Lung (tissue), 12 donors: ENCODE data around the gene DERA. TPM values are rescaled to one million over a fixed set of nuclear protein-coding genes. Genes with fewer than 3 reads are reported as not detected.

ENCODE experiments used
- ATAC-seq: fragments of 200-7000 bp; cut with Tn5 transposase; one replicate; pipeline ENCODE4 v1.9.1; 2020; ENCODE audit warnings: moderate number of reproducible peaks; ENCODE audit not compliant: insufficient read depth, low FRiP score
- DNase-seq, 3 donors: peaks; one replicate each; pipeline ENCODE4 v3.0.0-alpha.2; 2013 to 2017
- H3K27ac ChIP-seq, 2 donors: one replicate each; pipeline ENCODE4 v1.5.1; 2013; ENCODE audit warnings: mild to moderate bottlenecking in 2 of 2, moderate library complexity in 2 of 2, control low read depth in 1 of 2, inconsistent platforms in 1 of 2, low read depth in 1 of 2, low read length in 1 of 2
- H3K27me3 ChIP-seq, 3 donors: one replicate each; pipeline ENCODE4 v1.5.1; 2013; ENCODE audit warnings: low read length in 2 of 3; ENCODE audit not compliant: control insufficient read depth in 3 of 3, insufficient read depth in 3 of 3
- H3K36me3 ChIP-seq, 4 donors: one replicate each; pipeline ENCODE4 v1.5.1; 2013; ENCODE audit warnings: low read length in 4 of 4, mild to moderate bottlenecking in 1 of 4, moderate library complexity in 1 of 4; ENCODE audit not compliant: control insufficient read depth in 4 of 4, insufficient read depth in 4 of 4
- H3K4me1 ChIP-seq, 5 donors: one replicate each; pipeline ENCODE4 v1.5.1; 2013; ENCODE audit warnings: low read length in 5 of 5, mild to moderate bottlenecking in 2 of 5, moderate library complexity in 1 of 5; ENCODE audit not compliant: control insufficient read depth in 5 of 5, insufficient read depth in 5 of 5
- H3K4me3 ChIP-seq: one replicate; pipeline ENCODE4 v1.5.1; 2013; ENCODE audit warnings: mild to moderate bottlenecking, control low read depth, moderate library complexity
- H3K9ac ChIP-seq, 2 donors: one replicate each; pipeline ENCODE4 v1.5.1; 2013; ENCODE audit warnings: low read length in 2 of 2, control low read depth in 1 of 2; ENCODE audit not compliant: insufficient read depth in 1 of 2
- H3K9me3 ChIP-seq, 4 donors: one replicate each; pipeline ENCODE4 v1.5.1; 2013; ENCODE audit warnings: low read length in 3 of 4, mild to moderate bottlenecking in 1 of 4, moderate library complexity in 1 of 4; ENCODE audit not compliant: control insufficient read depth in 4 of 4, insufficient read depth in 3 of 4
- WGBS, 2 donors: extraction: QIAGEN DNeasy Blood & Tissue Kit; methylation state at CpG; one replicate each; pipeline ENCODE4 v1.1.7; 2013; 5-methylcytosine and 5-hydroxymethylcytosine counted together
- polyA plus RNA-seq, 2 donors: library from polyadenylated mRNA; stranded (reverse); fragments of 200-250 nt; gene quantifications; one replicate each; pipeline ENCODE4 v1.2.1, GENCODE V29; 2013
- total RNA-seq, 2 donors: library from RNA; depleted of rRNA in 1 of 2; stranded (reverse); fragments of >200 nt in 1 of 2; gene quantifications; one replicate each; pipeline ENCODE4 v1.2.1, GENCODE V29; 2014 to 2021
- TF ChIP-seq, protein P1 (sequence below): IDR thresholded peaks from 2 replicates; pipeline ENCODE4 v1.5.1; 2012; ENCODE audit warnings: mild to moderate bottlenecking; ENCODE audit errors: control extremely low read depth, extremely low read depth
- donor health status: control.
- donor health status: control.
- donor health status: Bipolar disorder and iron deficiency.
- donor health status: healthy.
- donor health status: DM: yes; HTN: yes; CAD: no.

The DERA gene
- total and polyA plus RNA-seq, 4 donors, result 31.0 to 44.2 (median 34.8) TPM

DNA sequence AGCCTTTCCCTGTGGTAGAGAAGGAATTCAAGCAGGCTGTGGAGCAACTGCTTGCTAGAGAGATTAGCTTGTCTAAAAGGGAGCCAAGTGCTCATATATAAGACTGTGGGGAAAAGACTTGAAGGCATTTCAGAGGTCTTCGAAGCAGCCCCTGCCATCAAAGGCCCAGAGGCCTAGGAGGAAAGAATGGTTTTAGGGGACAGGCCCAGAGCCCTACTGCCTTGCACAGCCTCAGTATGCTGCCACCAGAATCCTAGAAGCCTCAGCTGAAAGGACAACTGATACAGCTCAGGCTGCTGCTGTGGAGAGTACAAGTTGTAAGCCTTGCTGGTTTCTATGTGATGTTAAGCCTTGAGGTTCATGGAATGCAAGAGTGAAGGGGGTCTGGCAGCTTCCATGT, 109.9 kb downstream of the DERA start:
- Histone ChIP-seq H3K4me3 (no peak overlapping the region), H3K9ac (no peak overlapping the region), H3K36me3 (peaks cover 0 to 8% (median 4%) of the 10 kb centered on the region in 4 donors), H3K27me3 (no peaks in the 10 kb centered on the region), H3K27ac (no peak overlapping the region), H3K9me3 (peaks cover 0 to 2% (median 1%) of the 10 kb centered on the region in 4 donors), H3K4me1 (no peaks in the 10 kb centered on the region)
- DNase-seq (no peak), ATAC-seq (no peak)
- TF ChIP-seq, protein P1, sequence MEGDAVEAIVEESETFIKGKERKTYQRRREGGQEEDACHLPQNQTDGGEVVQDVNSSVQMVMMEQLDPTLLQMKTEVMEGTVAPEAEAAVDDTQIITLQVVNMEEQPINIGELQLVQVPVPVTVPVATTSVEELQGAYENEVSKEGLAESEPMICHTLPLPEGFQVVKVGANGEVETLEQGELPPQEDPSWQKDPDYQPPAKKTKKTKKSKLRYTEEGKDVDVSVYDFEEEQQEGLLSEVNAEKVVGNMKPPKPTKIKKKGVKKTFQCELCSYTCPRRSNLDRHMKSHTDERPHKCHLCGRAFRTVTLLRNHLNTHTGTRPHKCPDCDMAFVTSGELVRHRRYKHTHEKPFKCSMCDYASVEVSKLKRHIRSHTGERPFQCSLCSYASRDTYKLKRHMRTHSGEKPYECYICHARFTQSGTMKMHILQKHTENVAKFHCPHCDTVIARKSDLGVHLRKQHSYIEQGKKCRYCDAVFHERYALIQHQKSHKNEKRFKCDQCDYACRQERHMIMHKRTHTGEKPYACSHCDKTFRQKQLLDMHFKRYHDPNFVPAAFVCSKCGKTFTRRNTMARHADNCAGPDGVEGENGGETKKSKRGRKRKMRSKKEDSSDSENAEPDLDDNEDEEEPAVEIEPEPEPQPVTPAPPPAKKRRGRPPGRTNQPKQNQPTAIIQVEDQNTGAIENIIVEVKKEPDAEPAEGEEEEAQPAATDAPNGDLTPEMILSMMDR, result no peak
- 94 to 99% methylated on average over 1 of the region's 1 CpG for WGBS, 2 donors

- no peak overlapping the region for H3K27ac ChIP-seq
- WGBS, 2 donors, result 96 to 98% methylated on average over 2 of the region's 2 CpGs
These were observed 110.5 kb downstream of the DERA start for GRCh38 chr12:16021676-16022075.

GRCh38 chr12:16027002-16027401, 115.9 kb downstream of the DERA start:
- H3K4me3 ChIP-seq, result no peak overlapping the region
- ATAC-seq (no peak), DNase-seq (no peak)
- no peaks in the 10 kb centered on the region for H3K9me3 ChIP-seq
- H3K36me3 ChIP-seq, result no peaks in the 10 kb centered on the region
- WGBS, 2 donors, result 68 to 86% methylated on average over 2 of the region's 2 CpGs
- no peak overlapping the region for H3K27ac ChIP-seq
- no peaks in the 10 kb centered on the region for H3K4me1 ChIP-seq
- TF ChIP-seq, protein P1, result no peak
- no peaks in the 10 kb centered on the region for H3K27me3 ChIP-seq
- H3K9ac ChIP-seq, result no peak overlapping the region

More at GRCh38 chr12:16021676-16022075, 110.5 kb downstream of the DERA start:
- TF ChIP-seq, protein P1, result no peak
- H3K27me3 ChIP-seq, result no peaks in the 10 kb centered on the region
- H3K9me3 ChIP-seq, result peaks cover 0 to 2% (median 1%) of the 10 kb centered on the region in 4 donors
- H3K9ac ChIP-seq, result no peak overlapping the region
- no peak for DNase-seq
- H3K4me3 ChIP-seq, result no peak overlapping the region
- ATAC-seq, result no peak
- peaks cover 0 to 8% (median 4%) of the 10 kb centered on the region in 4 donors for H3K36me3 ChIP-seq
- no peaks in the 10 kb centered on the region for H3K4me1 ChIP-seq

GRCh38 chr12:16030744-16031143, 119.6 kb downstream of the DERA start:
- no peak for DNase-seq
- Histone ChIP-seq H3K9ac (no peak overlapping the region), H3K9me3 (no peaks in the 10 kb centered on the region), H3K4me1 (peaks cover 0 to 3% (median 0%) of the 10 kb centered on the region in 5 donors), H3K36me3 (no peaks in the 10 kb centered on the region), H3K27ac (no peak overlapping the region), H3K4me3 (no peak overlapping the region), H3K27me3 (no peaks in the 10 kb centered on the region)
- TF ChIP-seq, protein P1, result no peak
- ATAC-seq, result peak; percentile 35
- 81 to 94% methylated on average over 2 of the region's 2 CpGs for WGBS, 2 donors
